Tibial artery (tissue), 4 donors: Measurements from ENCODE around the gene FBXO10.
"Not testable (repeated sequence)": the region's sequence is repeated elsewhere in the genome, so short reads cannot be mapped to it uniquely, and the experiment has no call there.

Source experiments
- DNase-seq, 2 donors: peaks; one replicate each; pipeline ENCODE4 v3.0.0-alpha.2; 2019
- H3K27ac ChIP-seq, 2 donors: fragments of 200-600 bp; sonication (generic) in 1 of 2; 1 replicate in 1 of 2; 2 replicates in 1 of 2; pipeline ENCODE4 v1.5.1; 2018 to 2019; ENCODE audit warnings: mild to moderate bottlenecking in 1 of 2
- H3K27me3 ChIP-seq, 2 donors: fragments of 200-600 bp; sonication (generic) in 1 of 2; one replicate each; pipeline versions ENCODE4 v1.5.1 to v1.6.0; 2016 to 2019
- H3K36me3 ChIP-seq, 3 donors: fragments of 200-600 bp; sonication (generic) in 2 of 3; one replicate each; pipeline ENCODE4 v1.5.1; 2016 to 2019; ENCODE audit warnings: mild to moderate bottlenecking in 2 of 3
- H3K4me1 ChIP-seq, 4 donors: fragments of 200-600 bp; sonication (generic) in 2 of 4; 1 replicate in 3 of 4; 2 replicates in 1 of 4; pipeline ENCODE4 v1.5.1; 2016 to 2019
- H3K4me3 ChIP-seq, 2 donors: fragments of 200-600 bp; sonication (generic) in 1 of 2; 1 replicate in 1 of 2; 2 replicates in 1 of 2; pipeline ENCODE4 v1.5.1; 2018 to 2019; ENCODE audit warnings: mild to moderate bottlenecking in 2 of 2
- H3K9me3 ChIP-seq, 3 donors: fragments of 200-600 bp; sonication (generic) in 1 of 3; one replicate each; pipeline ENCODE4 v1.5.1; 2016 to 2019
- intact Hi-C: fragments of 100-400 bp; cut with DNase I; formaldehyde crosslinking; loops from one replicate; pipeline ENCODE4 v1.15.0; 2023; ENCODE audit warnings: low total_unique reads
- TF ChIP-seq, protein P1 (sequence below), 2 experiments: fragments of 200-600 bp in 1 of 2; fragments of 450-650 bp in 1 of 2; IDR thresholded peaks; one replicate each; pipeline ENCODE4 v1.5.1; 2017 to 2019; ENCODE audit warnings: antibody characterized with exemption in 2 of 2, mild to moderate bottlenecking in 1 of 2, moderate library complexity in 1 of 2

Gene FBXO10

DNA sequence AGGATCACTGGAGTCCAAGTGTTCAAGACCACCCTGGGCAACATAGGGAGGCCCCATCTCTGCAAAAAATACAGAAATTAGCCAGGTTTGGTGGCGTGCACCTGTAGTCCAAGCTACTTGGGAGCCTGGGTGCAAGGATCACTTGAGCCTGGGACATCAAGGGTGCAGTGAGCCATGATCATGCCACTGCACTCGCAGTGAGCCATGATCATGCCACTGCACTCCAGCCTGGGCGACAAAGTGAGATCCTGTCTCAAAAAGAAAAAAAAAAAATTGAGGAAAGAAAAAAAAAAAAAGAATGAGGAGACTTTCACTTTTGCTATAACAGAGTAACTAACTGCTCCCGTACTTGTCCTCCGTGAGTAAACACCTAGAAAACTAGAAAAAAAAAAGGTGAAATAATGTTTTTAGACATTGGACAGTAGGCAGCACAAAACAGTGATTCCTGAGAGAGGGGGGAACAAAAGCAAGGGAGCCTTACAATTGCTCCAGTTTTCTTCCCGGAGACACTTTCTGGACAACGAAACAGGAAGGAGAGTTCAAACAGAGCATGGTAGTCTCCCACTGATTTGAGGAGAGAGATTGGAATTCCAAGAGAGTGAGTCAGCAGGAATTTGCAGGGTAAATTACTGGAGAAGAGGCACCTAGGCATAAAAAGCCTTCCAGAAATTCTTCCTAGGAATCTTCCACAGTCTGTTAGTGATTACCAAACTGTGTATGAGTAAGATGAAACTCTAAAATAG is 104.1 kb downstream of the FBXO10 start:
- no peak for DNase-seq
- TF ChIP-seq, protein P1, sequence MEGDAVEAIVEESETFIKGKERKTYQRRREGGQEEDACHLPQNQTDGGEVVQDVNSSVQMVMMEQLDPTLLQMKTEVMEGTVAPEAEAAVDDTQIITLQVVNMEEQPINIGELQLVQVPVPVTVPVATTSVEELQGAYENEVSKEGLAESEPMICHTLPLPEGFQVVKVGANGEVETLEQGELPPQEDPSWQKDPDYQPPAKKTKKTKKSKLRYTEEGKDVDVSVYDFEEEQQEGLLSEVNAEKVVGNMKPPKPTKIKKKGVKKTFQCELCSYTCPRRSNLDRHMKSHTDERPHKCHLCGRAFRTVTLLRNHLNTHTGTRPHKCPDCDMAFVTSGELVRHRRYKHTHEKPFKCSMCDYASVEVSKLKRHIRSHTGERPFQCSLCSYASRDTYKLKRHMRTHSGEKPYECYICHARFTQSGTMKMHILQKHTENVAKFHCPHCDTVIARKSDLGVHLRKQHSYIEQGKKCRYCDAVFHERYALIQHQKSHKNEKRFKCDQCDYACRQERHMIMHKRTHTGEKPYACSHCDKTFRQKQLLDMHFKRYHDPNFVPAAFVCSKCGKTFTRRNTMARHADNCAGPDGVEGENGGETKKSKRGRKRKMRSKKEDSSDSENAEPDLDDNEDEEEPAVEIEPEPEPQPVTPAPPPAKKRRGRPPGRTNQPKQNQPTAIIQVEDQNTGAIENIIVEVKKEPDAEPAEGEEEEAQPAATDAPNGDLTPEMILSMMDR (IDR thresholded peaks at IDR 0.05) = no peak
- Histone ChIP-seq H3K4me1 (peaks cover 0 to 17% (median 3%) of the 10 kb centered on the region in 4 donors), H3K4me3 (peak overlapping the region; percentile 40 to 45), H3K36me3 (no peaks in the 10 kb centered on the region), H3K27me3 (no peaks in the 10 kb centered on the region), H3K9me3 (no peaks in the 10 kb centered on the region), H3K27ac (peak overlapping the region; percentile 72 to 81)
- intact Hi-C loops = loop anchor here (5.0 to 10.0 kb wide), 2 partner anchors 50 to 123 kb away; partner anchors contain the start of genes GRHPR and TOMM5

DNA sequence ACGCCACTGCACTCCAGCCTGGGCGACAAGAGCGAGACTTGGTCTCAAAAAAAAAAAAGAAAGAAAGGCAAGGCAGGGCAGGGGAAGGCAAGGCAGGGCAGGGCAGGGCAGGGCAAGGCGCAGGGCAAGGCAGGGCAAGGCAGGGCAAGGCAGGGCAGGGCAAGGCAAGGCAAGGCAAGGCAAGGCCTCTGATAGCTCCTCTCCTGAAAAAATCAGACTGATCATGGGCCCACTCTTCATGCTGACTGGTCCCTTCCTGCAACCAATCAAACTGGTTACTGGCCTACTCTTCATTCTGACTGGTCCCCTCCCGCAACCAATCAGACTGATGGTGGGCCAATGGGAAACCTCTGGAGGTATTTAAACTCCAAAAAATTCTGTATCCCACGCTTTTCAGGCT is 107.6 kb downstream of the FBXO10 start:
- Histone ChIP-seq H3K27ac (no peak overlapping the region), H3K27me3 (no peaks in the 10 kb centered on the region), H3K4me3 (no peak overlapping the region), H3K36me3 (no peaks in the 10 kb centered on the region), H3K4me1 (peaks cover 0 to 31% (median 11%) of the 10 kb centered on the region in 4 donors), H3K9me3 (no peaks in the 10 kb centered on the region)
- TF ChIP-seq, protein P1 (IDR thresholded peaks at IDR 0.05) = no peak
- no peak for DNase-seq
- intact Hi-C loops = no loop called here

DNA sequence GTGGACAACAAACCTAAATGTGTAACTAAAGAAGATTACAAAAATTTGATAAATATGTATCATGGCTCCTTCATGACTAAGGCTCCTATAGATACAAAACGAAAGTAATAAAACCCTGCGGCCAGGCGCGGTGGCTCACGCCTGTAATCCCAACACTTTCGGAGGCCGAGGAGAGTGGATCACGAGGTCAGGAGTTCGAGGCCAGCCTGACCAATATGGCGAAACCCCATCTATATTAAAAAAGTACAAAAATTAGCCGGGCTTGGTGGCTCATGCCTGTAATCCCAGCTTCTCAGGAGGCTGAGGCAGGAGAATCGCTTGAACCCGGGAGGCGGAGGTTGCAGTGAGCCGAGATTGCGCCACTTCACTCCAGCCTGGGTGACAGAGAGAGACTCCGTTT is 108.7 kb downstream of the FBXO10 start:
- H3K27ac ChIP-seq, H3K4me3 ChIP-seq, H3K9me3 ChIP-seq, DNase-seq, H3K36me3 ChIP-seq, intact Hi-C loops, H3K27me3 ChIP-seq: not testable (repeated sequence)
- H3K4me1 ChIP-seq = peaks cover 0 to 34% (median 22%) of the 10 kb centered on the region in 4 donors

DNA sequence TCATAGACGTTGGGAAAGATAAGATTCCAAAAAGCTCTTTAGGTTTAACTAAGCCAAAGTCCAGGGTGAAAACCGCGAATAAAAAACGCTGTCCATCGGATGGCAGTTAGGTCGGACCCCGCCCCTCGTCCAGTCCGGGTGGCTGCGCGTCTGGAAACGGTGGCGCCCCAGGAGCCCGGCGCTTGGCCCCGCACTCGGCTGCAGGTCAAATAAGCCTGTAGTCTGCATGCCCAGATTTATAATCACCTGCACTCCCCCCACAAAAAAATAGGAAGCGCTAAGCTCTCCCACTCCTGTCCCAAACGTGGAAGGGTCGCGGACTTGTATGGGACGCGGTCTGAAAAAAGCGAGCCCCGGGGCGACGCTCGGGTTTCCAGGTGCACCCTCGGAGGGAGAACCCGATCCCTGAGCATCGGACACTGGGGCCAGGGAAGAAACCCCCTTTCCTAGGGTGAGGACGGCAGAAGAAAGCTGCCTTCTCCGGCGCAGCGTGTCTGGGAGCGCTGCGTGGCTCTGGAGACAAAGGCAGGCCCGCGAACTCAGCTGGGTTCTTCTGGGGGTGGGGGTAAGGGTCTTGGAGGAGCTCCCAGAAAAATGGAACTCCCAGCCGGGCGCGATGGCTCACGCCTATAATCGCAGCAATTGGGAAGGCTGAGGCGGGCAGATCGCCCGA is 110.0 kb downstream of the FBXO10 start:
- H3K4me1 ChIP-seq = peaks cover 0 to 38% (median 22%) of the 10 kb centered on the region in 4 donors
- TF ChIP-seq, protein P1 (IDR thresholded peaks at IDR 0.05) = no peak

DNA sequence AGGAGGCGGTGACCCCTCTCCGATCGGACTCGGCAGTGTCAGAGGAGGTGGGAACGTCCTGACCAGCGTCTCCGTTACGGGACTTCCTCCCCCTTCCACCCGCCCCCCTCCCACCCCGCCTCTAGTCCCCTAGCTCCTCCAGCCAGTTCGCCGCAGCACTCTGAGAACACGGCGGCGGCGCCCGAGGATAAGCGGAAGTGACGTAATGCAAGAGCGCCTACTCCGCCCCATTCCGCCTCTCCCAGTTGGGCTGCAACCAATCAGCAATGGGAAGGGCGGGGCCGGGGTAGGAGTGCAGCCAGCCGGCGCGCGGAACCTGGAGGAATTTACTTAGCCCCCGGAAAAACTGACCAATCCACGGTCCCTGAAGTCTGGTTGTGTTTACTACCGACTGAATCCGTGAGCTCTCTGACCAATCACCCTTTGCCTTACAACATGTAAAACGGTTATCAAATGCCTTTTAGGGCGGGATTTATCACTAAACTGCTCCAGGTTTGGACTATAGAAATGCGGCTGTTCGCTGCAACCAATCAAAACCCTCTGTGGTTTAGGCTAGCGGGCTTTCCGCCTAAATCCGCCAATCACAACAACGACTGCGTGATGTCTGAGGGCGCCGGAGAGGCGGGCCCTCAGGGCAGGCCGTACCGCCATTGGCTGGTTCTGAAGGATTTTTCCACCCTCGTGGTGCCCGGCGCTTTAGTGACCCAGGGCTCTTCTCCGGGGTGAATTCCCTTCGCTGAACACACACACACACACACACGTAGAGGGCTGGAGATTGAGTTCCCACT is 110.7 kb downstream of the FBXO10 start, which contains the start of gene ZBTB5:
Gene ZBTB5, minus strand, starts transcription at position 202 of the 788 bp plus-strand sequence. CDS start 22,899 bp downstream, outside the sequence.
- Histone ChIP-seq H3K27ac (peak within 1 kb of the TSS; percentile 99 to 100), H3K27me3 (no peaks in the 10 kb centered on the region), H3K4me1 (peaks cover 0 to 45% (median 23%) of the 10 kb centered on the region in 4 donors), H3K9me3 (no peaks in the 10 kb centered on the region), H3K4me3 (peak within 1 kb of the TSS; percentile 92 to 98), H3K36me3 (no peaks in the 10 kb centered on the region)
- peak; percentile 100 for DNase-seq
- TF ChIP-seq, protein P1 (IDR thresholded peaks at IDR 0.05) = no peak
- intact Hi-C loops = no loop called here

More for the DNA sequence above, 110.0 kb downstream of the FBXO10 start:
- Histone ChIP-seq H3K36me3 (no peaks in the 10 kb centered on the region), H3K27ac (peak overlapping the region; percentile 99 to 100), H3K9me3 (no peaks in the 10 kb centered on the region), H3K4me3 (peak overlapping the region; percentile 92 to 98), H3K27me3 (no peaks in the 10 kb centered on the region)
- peak in 1 of 2 donors; percentile 68 for DNase-seq
- intact Hi-C loops = no loop called here
